HEK293 (cell line): ENCODE measurements around the gene RBMY1B.
"Not testable (repeated sequence)": the region's sequence is repeated elsewhere in the genome, so short reads cannot be mapped to it uniquely, and the experiment has no call there.

Experiments used
- CTCF ChIA-PET: fragments of 350-600 bp; formaldehyde crosslinking; extraction: SDS; loops from one replicate; lab custom pipeline; 2021; ENCODE audit warnings: antibody characterized with exemption; lab: Yijun Ruan, JAX
- POLR2A ChIA-PET: fragments of 300-600 bp; formaldehyde crosslinking; extraction: SDS; loops from one replicate; lab custom pipeline; 2020; ENCODE audit warnings: antibody characterized with exemption, inconsistent platforms; lab: Yijun Ruan, JAX
- H3K27ac ChIP-seq: fragments of 200-500 bp; sonication (Bioruptor generic); 2 replicates; pipeline ENCODE4 v1.5.1; 2014; ENCODE audit warnings: low read depth, low read length, control low read depth, inconsistent platforms; ENCODE audit errors: extremely low read depth
- H3K36me3 ChIP-seq, 2 experiments: fragments of 200-500 bp in 1 of 2; sonication (Bioruptor generic) in 1 of 2; 1 replicate in 1 of 2; 2 replicates in 1 of 2; pipeline ENCODE4 v1.5.1; 2014 to 2017; ENCODE audit warnings: inconsistent platforms in 2 of 2, low read length in 2 of 2; ENCODE audit not compliant: control insufficient read depth in 2 of 2, insufficient read depth in 1 of 2
- H3K4me1 ChIP-seq: fragments of 200-500 bp; sonication (Bioruptor generic); 2 replicates; pipeline ENCODE4 v1.5.1; 2014; ENCODE audit warnings: mild to moderate bottlenecking, low read length, inconsistent platforms; ENCODE audit not compliant: control insufficient read depth, insufficient read depth
- H3K4me3 ChIP-seq: 2 replicates; pipeline ENCODE4 v1.5.1; 2011; ENCODE audit warnings: low read depth, mild to moderate bottlenecking, control low read depth, low read length, moderate library complexity
- H3K9me3 ChIP-seq: fragments of 200-500 bp; sonication (Bioruptor generic); 2 replicates; pipeline ENCODE4 v1.5.1; 2014; ENCODE audit warnings: low read depth, low read length, inconsistent platforms; ENCODE audit not compliant: control insufficient read depth, insufficient read depth
- BCL11A ChIP-seq: fragments of 450-650 bp; formaldehyde crosslinking; IDR thresholded peaks from 2 replicates; pipeline ENCODE4 v1.5.1; 2016; ENCODE audit warnings: low read depth, missing biosample characterization, missing genetic modification characterization
- IKZF3 ChIP-seq: fragments of 450-650 bp; IDR thresholded peaks from 2 replicates; pipeline ENCODE4 v1.5.0; 2018; ENCODE audit warnings: missing biosample characterization, mild to moderate bottlenecking, missing genetic modification characterization, moderate library complexity
- OSR2 ChIP-seq: fragments of 450-650 bp; formaldehyde crosslinking; IDR thresholded peaks from 2 replicates; pipeline ENCODE4 v1.5.1; 2016; ENCODE audit warnings: missing biosample characterization, missing genetic modification characterization
- ZNF501 ChIP-seq: fragments of 450-650 bp; formaldehyde crosslinking; IDR thresholded peaks from 2 replicates; pipeline ENCODE4 v1.5.1; 2016; ENCODE audit warnings: missing biosample characterization, missing genetic modification characterization
- ZNF610 ChIP-seq: fragments of 450-650 bp; formaldehyde crosslinking; IDR thresholded peaks from 2 replicates; pipeline ENCODE4 v1.5.1; 2016; ENCODE audit warnings: missing biosample characterization, missing genetic modification characterization, borderline replicate concordance
- TF ChIP-seq, protein P1 (sequence below): fragments of 450-650 bp; formaldehyde crosslinking; IDR thresholded peaks from 2 replicates; pipeline ENCODE4 v1.5.1; 2016; ENCODE audit warnings: missing biosample characterization, missing genetic modification characterization
- TF ChIP-seq, protein P2 (sequence below): fragments of 450-650 bp; formaldehyde crosslinking; IDR thresholded peaks from 2 replicates; pipeline ENCODE4 v1.5.1; 2016; ENCODE audit warnings: missing biosample characterization, missing genetic modification characterization
- TF ChIP-seq, protein P3 (sequence below): fragments of 450-650 bp; formaldehyde crosslinking; IDR thresholded peaks from 2 replicates; pipeline ENCODE4 v1.5.1; 2016; ENCODE audit warnings: missing biosample characterization, missing genetic modification characterization

The RBMY1B gene

DNA sequence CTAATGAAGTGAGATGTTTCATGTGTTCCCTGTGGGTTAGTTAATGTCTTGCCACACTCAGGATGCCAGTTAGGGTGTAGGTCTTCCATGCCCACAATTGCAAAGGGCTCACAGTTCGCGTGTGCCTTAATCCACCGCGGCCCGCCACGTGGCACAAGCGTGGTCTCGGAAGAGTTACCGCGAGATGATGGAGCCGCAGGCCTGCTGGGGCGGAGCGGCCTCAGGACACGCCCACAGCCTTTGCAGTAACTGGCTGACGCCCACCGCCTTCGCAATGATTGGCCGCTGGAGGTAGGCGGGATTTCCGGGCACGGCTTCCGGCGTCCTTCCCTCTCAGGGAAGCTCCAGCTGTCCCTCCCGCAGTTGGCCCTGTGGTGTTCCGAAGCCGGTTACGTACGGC lies at the start of gene RBMY1B:
Gene RBMY1B, plus strand, starts transcription at position 301 of the 400 bp plus-strand sequence. CDS start 2,013 bp downstream, outside the sequence.
- CTCF ChIA-PET, H3K9me3 ChIP-seq, POLR2A ChIA-PET, H3K4me3 ChIP-seq, H3K36me3 ChIP-seq, H3K27ac ChIP-seq, H3K4me1 ChIP-seq: not testable (repeated sequence)

DNA sequence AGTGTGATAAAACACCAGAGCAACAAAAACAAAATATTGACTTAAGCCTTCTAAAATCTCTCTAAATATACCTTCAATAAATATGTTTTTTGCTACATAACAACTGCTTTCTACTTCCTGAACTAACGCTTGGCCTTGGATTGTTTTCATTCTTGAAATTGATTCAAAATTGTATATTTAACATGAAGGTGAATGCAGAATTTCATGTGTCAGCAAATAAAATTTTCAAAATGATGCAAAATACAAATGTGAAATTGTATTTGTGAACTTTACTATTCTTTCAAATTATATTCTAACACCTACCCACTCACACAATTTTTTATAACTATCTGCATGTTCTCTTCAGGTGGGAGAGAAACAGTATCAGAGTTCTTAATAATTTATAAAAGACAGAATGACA lies 48.2 kb upstream of the RBMY1B start:
- H3K9me3 ChIP-seq, H3K27ac ChIP-seq, CTCF ChIA-PET, H3K4me1 ChIP-seq, POLR2A ChIA-PET, H3K36me3 ChIP-seq, H3K4me3 ChIP-seq: not testable (repeated sequence)

DNA sequence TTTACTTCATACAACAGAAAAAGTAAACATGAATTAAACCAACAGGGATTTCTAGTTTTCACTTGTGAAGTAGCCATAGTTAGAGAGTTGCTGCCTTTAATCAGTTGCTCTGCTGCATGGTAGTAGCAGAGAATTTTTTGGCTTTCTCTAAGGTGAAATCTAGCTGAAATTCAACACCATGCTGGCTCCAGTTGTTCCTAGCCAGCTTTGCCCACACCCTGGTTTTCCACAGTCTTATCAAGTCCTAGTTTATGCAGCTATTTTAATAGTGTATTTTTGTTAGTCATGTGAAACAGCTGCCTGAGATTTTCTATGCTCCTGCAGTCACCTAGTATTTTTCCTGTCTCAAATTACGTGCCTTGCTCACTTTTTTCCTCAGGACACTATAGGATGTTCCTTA lies 28.2 kb upstream of the RBMY1B start:
- ChIA-PET CTCF (no interaction called here), POLR2A (no interaction called here)
- TF ChIP-seq, protein P1, sequence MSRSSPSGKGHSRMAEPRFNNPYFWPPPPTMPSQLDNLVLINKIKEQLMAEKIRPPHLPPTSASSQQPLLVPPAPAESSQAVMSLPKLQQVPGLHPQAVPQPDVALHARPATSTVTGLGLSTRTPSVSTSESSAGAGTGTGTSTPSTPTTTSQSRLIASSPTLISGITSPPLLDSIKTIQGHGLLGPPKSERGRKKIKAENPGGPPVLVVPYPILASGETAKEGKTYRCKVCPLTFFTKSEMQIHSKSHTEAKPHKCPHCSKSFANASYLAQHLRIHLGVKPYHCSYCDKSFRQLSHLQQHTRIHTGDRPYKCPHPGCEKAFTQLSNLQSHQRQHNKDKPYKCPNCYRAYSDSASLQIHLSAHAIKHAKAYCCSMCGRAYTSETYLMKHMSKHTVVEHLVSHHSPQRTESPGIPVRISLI, result no peak
- TF ChIP-seq ZNF610 (no peak), BCL11A (no peak), ZNF501 (tag by site-specific recombination) (no peak), IKZF3 (tag by site-specific recombination) (no peak), OSR2 (tag by site-specific recombination) (no peak)
- TF ChIP-seq, protein P2, sequence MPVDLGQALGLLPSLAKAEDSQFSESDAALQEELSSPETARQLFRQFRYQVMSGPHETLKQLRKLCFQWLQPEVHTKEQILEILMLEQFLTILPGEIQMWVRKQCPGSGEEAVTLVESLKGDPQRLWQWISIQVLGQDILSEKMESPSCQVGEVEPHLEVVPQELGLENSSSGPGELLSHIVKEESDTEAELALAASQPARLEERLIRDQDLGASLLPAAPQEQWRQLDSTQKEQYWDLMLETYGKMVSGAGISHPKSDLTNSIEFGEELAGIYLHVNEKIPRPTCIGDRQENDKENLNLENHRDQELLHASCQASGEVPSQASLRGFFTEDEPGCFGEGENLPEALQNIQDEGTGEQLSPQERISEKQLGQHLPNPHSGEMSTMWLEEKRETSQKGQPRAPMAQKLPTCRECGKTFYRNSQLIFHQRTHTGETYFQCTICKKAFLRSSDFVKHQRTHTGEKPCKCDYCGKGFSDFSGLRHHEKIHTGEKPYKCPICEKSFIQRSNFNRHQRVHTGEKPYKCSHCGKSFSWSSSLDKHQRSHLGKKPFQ (tag by site-specific recombination), result no peak
- TF ChIP-seq, protein P3, sequence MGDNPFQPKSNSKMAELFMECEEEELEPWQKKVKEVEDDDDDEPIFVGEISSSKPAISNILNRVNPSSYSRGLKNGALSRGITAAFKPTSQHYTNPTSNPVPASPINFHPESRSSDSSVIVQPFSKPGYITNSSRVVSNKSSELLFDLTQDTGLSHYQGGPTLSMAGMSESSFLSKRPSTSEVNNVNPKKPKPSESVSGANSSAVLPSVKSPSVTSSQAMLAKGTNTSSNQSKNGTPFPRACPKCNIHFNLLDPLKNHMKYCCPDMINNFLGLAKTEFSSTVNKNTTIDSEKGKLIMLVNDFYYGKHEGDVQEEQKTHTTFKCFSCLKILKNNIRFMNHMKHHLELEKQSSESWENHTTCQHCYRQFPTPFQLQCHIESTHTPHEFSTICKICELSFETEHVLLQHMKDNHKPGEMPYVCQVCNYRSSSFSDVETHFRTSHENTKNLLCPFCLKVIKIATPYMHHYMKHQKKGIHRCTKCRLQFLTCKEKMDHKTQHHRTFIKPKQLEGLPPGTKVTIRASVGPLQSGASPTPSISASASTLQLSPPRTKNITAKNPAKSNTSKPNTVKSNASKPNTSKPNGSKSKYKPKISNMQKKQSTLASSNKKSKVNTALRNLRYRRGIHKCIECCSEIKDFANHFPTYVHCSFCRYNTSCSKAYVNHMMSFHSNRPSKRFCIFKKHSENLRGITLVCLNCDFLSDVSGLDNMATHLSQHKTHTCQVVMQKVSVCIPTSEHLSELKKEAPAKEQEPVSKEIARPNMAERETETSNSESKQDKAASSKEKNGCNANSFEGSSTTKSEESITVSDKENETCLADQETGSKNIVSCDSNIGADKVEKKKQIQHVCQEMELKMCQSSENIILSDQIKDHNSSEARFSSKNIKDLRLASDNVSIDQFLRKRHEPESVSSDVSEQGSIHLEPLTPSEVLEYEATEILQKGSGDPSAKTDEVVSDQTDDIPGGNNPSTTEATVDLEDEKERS (tag by site-specific recombination), result no peak
- Histone ChIP-seq H3K27ac (no peak overlapping the region), H3K4me3 (no peak overlapping the region), H3K36me3 (no peaks in the 10 kb centered on the region), H3K9me3 (no peaks in the 10 kb centered on the region), H3K4me1 (no peaks in the 10 kb centered on the region)

DNA sequence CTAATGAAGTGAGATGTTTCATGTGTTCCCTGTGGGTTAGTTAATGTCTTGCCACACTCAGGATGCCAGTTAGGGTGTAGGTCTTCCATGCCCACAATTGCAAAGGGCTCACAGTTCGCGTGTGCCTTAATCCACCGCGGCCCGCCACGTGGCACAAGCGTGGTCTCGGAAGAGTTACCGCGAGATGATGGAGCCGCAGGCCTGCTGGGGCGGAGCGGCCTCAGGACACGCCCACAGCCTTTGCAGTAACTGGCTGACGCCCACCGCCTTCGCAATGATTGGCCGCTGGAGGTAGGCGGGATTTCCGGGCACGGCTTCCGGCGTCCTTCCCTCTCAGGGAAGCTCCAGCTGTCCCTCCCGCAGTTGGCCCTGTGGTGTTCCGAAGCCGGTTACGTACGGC lies 23.4 kb downstream of the RBMY1B start, which contains the start of gene RBMY1A1:
Gene RBMY1A1, plus strand, starts transcription at position 301 of the 400 bp plus-strand sequence. CDS start 2,013 bp downstream, outside the sequence.
- CTCF ChIA-PET, result not testable (repeated sequence)

DNA sequence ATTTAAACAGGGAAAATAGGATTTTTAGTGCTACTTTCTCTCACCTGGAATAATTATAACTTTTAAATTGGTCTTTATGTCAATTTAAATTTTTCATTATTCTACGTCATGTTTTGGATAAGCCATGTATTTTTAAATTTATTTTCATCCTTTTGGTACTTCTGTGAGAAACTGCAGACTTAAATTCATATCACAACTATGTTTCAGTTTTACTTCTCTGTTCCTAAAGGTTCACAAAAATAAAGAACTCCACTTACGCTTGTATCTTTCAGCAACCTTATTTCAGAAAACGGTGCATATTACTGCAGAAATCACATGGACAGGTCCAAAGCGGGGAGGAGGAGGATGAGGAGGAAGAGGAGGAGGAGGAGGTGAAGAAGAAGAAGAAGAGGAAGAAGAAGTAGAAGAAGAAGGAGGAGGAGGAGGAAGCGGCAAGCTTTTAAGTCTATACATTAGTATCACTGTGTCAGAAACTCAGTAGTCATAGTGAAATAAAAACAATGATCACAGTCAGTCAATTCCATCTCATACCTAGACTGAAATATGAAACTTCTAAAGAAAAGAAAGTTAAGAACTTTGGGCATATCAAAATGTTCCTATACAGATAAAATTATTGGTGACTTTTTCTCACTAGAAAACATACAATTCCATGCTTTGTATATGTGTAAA lies 48.3 kb downstream of the RBMY1B start:
- H3K4me3 ChIP-seq, CTCF ChIA-PET, H3K9me3 ChIP-seq, H3K4me1 ChIP-seq, H3K27ac ChIP-seq, POLR2A ChIA-PET, H3K36me3 ChIP-seq: not testable (repeated sequence)

More for the DNA sequence above, 23.4 kb downstream of the RBMY1B start, which contains the start of gene RBMY1A1:
- POLR2A ChIA-PET, H3K27ac ChIP-seq, H3K36me3 ChIP-seq, H3K4me3 ChIP-seq, H3K9me3 ChIP-seq, H3K4me1 ChIP-seq: not testable (repeated sequence)
